Liver (tissue), 9 donors: ENCODE data around the gene FMN2. TPM values are rescaled to one million over a fixed set of nuclear protein-coding genes. Genes with fewer than 3 reads are reported as not detected.

Source experiments
- DNase-seq: peaks from one replicate; pipeline ENCODE4 v3.0.0-alpha.2; 2017; ENCODE audit warnings: low spot score
- H3K27ac ChIP-seq, 2 donors: one replicate each; pipeline ENCODE4 v1.7.0; 2013; ENCODE audit warnings: inconsistent platforms in 2 of 2, low read length in 2 of 2, control low read depth in 1 of 2, low read depth in 1 of 2, mild to moderate bottlenecking in 1 of 2
- H3K27me3 ChIP-seq, 4 donors: one replicate each; pipeline versions ENCODE4 v1.6.1 to v1.7.0; 2013; ENCODE audit warnings: low read length in 3 of 4, inconsistent platforms in 1 of 4, mild to moderate bottlenecking in 1 of 4, moderate library complexity in 1 of 4; ENCODE audit not compliant: control insufficient read depth in 4 of 4, insufficient read depth in 4 of 4
- H3K36me3 ChIP-seq, 4 donors: one replicate each; pipeline versions ENCODE4 v1.6.1 to v1.7.0; 2013; ENCODE audit warnings: low read length in 3 of 4, mild to moderate bottlenecking in 3 of 4, low read depth in 1 of 4, moderate library complexity in 1 of 4; ENCODE audit not compliant: control insufficient read depth in 4 of 4, insufficient read depth in 3 of 4
- H3K4me1 ChIP-seq, 4 donors: one replicate each; pipeline versions ENCODE4 v1.6.1 to v1.7.0; 2013; ENCODE audit warnings: low read length in 3 of 4, mild to moderate bottlenecking in 3 of 4, moderate library complexity in 1 of 4; ENCODE audit not compliant: control insufficient read depth in 4 of 4, insufficient read depth in 4 of 4
- H3K4me3 ChIP-seq, 3 donors: one replicate each; pipeline versions ENCODE4 v1.6.1 to v1.7.0; 2013; ENCODE audit warnings: low read length in 3 of 3, control low read depth in 1 of 3, low read depth in 1 of 3, mild to moderate bottlenecking in 1 of 3
- H3K9ac ChIP-seq, 2 donors: one replicate each; pipeline ENCODE4 v1.7.0; 2013; ENCODE audit warnings: low read length in 2 of 2, mild to moderate bottlenecking in 2 of 2, moderate library complexity in 2 of 2, control low read depth in 1 of 2, low read depth in 1 of 2
- H3K9me3 ChIP-seq, 4 donors: one replicate each; pipeline versions ENCODE4 v1.6.1 to v1.7.0; 2013; ENCODE audit warnings: low read length in 3 of 4; ENCODE audit not compliant: control insufficient read depth in 4 of 4
- EGR1 ChIP-seq, 2 donors: IDR thresholded peaks; 2 replicates each; pipeline ENCODE4 v1.6.1; 2016 to 2018; ENCODE audit warnings: antibody characterized with exemption in 2 of 2, low read depth in 2 of 2
- GABPA ChIP-seq, 2 donors: IDR thresholded peaks in 1 of 2; conservative IDR thresholded peaks in 1 of 2; 2 replicates each; pipeline ENCODE4 v1.6.1; 2016; ENCODE audit warnings: antibody characterized with exemption in 2 of 2, mild to moderate bottlenecking in 1 of 2, moderate library complexity in 1 of 2
- HNF4A ChIP-seq, 2 donors: conservative IDR thresholded peaks; 2 replicates each; pipeline ENCODE4 v1.6.1; 2016; ENCODE audit warnings: antibody characterized with exemption in 2 of 2, mild to moderate bottlenecking in 2 of 2
- HNF4G ChIP-seq: IDR thresholded peaks from 2 replicates; pipeline ENCODE4 v1.6.1; 2016; ENCODE audit warnings: antibody characterized with exemption
- JUND ChIP-seq, 2 donors: IDR thresholded peaks; 2 replicates each; pipeline ENCODE4 v1.6.1; 2016; ENCODE audit warnings: antibody characterized with exemption in 2 of 2
- NR2F2 ChIP-seq: IDR thresholded peaks from 2 replicates; pipeline ENCODE4 v1.6.1; 2016; ENCODE audit warnings: antibody characterized with exemption
- RAD21 ChIP-seq, 2 donors: IDR thresholded peaks; 2 replicates each; pipeline ENCODE4 v1.6.1; 2016; ENCODE audit warnings: antibody characterized with exemption in 2 of 2, mild to moderate bottlenecking in 2 of 2
- RXRA ChIP-seq, 2 donors: IDR thresholded peaks; 2 replicates each; pipeline ENCODE4 v1.6.1; 2017 to 2018; ENCODE audit warnings: antibody characterized with exemption in 2 of 2, mild to moderate bottlenecking in 1 of 2
- SP1 ChIP-seq: IDR thresholded peaks from 2 replicates; pipeline ENCODE4 v1.6.1; 2018; ENCODE audit warnings: antibody characterized with exemption, mild to moderate bottlenecking
- TAF1 ChIP-seq: conservative IDR thresholded peaks from 2 replicates; pipeline ENCODE4 v1.6.1; 2016; ENCODE audit warnings: antibody characterized with exemption, mild to moderate bottlenecking
- YY1 ChIP-seq: IDR thresholded peaks from 2 replicates; pipeline ENCODE4 v1.6.1; 2016; ENCODE audit warnings: antibody characterized with exemption, mild to moderate bottlenecking
- WGBS: extraction: QIAGEN DNeasy Blood & Tissue Kit; methylation state at CpG from one replicate; pipeline ENCODE4 v1.1.7; 2013; 5-methylcytosine and 5-hydroxymethylcytosine counted together
- polyA plus RNA-seq, 2 donors: library from polyadenylated mRNA; stranded (reverse) in 1 of 2; unstranded in 1 of 2; fragments of 200-250 nt in 1 of 2; fragments of >200 nt in 1 of 2; fragmentation: Nextera tagmentation in 1 of 2; extraction: Ambion mirVana in 1 of 2; gene quantifications; one replicate each; pipeline versions ENCODE4 v1.2.1 to v1.2.3, GENCODE V29; 2013 to 2015
- total RNA-seq, 2 donors: library from RNA; depleted of rRNA; stranded (reverse); fragments of >200 nt; gene quantifications; one replicate each; pipeline ENCODE4 v1.2.3, GENCODE V29; 2014
- TF ChIP-seq, protein P1 (sequence below): IDR thresholded peaks from 2 replicates; pipeline ENCODE4 v1.6.1; 2016; ENCODE audit warnings: antibody characterized with exemption
- TF ChIP-seq, protein P2 (sequence below): IDR thresholded peaks from 2 replicates; pipeline ENCODE4 v1.6.1; 2016; ENCODE audit warnings: antibody characterized with exemption
- TF ChIP-seq, protein P3 (sequence below): fragments of 150-350 bp; IDR thresholded peaks from 2 replicates; pipeline ENCODE4 v1.5.1; 2017; ENCODE audit warnings: improper control_type of control experiment, low read depth, low read length; ENCODE audit not compliant: missing input control
- donor health status: healthy.
- donor health status: healthy.
- donor health status: healthy.
- donor health status: healthy.
- donor health status: healthy.

Gene FMN2
- total and polyA plus RNA-seq, 4 donors = 0.17 TPM; not detected in 3

DNA sequence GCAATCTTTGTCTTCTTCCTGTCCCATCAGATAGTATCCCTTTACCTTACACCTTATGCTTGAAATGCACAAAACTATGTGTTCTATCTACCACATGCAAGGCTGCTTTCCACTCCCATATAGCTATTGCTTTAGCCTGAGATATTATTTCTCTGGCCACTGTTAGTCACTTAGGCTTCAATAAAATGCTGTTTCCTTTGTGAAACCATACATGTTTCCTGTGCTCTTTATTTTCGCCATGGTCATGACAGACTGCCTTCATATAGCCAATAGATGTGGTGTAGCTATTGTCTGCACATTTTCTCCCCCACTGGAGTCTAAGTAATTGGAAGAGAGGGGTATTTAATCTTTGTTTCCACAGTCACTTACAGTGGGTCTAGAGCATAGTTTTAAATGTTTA, 411.9 kb downstream of the FMN2 start (continued):
- TF ChIP-seq, protein P1, sequence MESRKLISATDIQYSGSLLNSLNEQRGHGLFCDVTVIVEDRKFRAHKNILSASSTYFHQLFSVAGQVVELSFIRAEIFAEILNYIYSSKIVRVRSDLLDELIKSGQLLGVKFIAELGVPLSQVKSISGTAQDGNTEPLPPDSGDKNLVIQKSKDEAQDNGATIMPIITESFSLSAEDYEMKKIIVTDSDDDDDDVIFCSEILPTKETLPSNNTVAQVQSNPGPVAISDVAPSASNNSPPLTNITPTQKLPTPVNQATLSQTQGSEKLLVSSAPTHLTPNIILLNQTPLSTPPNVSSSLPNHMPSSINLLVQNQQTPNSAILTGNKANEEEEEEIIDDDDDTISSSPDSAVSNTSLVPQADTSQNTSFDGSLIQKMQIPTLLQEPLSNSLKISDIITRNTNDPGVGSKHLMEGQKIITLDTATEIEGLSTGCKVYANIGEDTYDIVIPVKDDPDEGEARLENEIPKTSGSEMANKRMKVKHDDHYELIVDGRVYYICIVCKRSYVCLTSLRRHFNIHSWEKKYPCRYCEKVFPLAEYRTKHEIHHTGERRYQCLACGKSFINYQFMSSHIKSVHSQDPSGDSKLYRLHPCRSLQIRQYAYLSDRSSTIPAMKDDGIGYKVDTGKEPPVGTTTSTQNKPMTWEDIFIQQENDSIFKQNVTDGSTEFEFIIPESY = no peak
- TF ChIP-seq NR2F2 = no peak

DNA sequence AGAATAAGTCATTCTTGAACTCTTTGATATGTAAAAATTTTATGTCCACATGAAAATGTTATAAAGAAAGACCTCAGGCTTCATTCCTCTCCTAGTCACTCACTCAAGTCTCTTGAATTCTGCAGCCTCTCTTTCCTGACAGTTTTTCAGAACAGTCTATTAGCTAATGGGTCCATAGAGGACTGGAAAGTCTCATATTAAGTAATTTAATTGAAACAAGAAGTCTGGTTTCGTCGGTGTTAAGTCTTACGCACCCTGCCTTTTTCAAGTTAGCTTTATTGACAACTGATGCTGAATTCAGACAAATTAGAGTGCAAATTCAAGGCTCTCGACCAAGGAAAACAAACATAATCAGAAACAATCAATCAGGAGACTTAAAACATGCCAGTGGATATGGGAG, 414.5 kb downstream of the FMN2 start:
- no peak overlapping the region for H3K27ac ChIP-seq
- no peak for TF ChIP-seq SP1
- TF ChIP-seq, protein P2, sequence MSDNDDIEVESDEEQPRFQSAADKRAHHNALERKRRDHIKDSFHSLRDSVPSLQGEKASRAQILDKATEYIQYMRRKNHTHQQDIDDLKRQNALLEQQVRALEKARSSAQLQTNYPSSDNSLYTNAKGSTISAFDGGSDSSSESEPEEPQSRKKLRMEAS = no peak
- TF ChIP-seq TAF1 = no peak
- no peak for TF ChIP-seq NR2F2
- TF ChIP-seq, protein P1 = no peak
- TF ChIP-seq JUND (IDR thresholded peaks at IDR 0.05) = no peak
- TF ChIP-seq GABPA (IDR thresholded peaks at IDR 0.05 in 1 of 2, conservative IDR thresholded peaks at IDR 0.05 in 1 of 2) = no peak
- no peak for TF ChIP-seq HNF4G
- TF ChIP-seq RAD21 (IDR thresholded peaks at IDR 0.05) = no peak
- TF ChIP-seq, protein P3, sequence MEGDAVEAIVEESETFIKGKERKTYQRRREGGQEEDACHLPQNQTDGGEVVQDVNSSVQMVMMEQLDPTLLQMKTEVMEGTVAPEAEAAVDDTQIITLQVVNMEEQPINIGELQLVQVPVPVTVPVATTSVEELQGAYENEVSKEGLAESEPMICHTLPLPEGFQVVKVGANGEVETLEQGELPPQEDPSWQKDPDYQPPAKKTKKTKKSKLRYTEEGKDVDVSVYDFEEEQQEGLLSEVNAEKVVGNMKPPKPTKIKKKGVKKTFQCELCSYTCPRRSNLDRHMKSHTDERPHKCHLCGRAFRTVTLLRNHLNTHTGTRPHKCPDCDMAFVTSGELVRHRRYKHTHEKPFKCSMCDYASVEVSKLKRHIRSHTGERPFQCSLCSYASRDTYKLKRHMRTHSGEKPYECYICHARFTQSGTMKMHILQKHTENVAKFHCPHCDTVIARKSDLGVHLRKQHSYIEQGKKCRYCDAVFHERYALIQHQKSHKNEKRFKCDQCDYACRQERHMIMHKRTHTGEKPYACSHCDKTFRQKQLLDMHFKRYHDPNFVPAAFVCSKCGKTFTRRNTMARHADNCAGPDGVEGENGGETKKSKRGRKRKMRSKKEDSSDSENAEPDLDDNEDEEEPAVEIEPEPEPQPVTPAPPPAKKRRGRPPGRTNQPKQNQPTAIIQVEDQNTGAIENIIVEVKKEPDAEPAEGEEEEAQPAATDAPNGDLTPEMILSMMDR = no peak
- no peak for TF ChIP-seq YY1
- TF ChIP-seq RXRA (IDR thresholded peaks at IDR 0.05) = no peak
- no peak for TF ChIP-seq HNF4A (conservative IDR thresholded peaks at IDR 0.05)
- no peak overlapping the region for H3K9ac ChIP-seq
- no peak overlapping the region for H3K4me3 ChIP-seq
- H3K36me3 ChIP-seq = no peaks in the 10 kb centered on the region
- H3K27me3 ChIP-seq = no peaks in the 10 kb centered on the region
- no peaks in the 10 kb centered on the region for H3K4me1 ChIP-seq
- 83% methylated on average over 4 of the region's 4 CpGs for WGBS
- no peak for DNase-seq
- no peaks in the 10 kb centered on the region for H3K9me3 ChIP-seq

DNA sequence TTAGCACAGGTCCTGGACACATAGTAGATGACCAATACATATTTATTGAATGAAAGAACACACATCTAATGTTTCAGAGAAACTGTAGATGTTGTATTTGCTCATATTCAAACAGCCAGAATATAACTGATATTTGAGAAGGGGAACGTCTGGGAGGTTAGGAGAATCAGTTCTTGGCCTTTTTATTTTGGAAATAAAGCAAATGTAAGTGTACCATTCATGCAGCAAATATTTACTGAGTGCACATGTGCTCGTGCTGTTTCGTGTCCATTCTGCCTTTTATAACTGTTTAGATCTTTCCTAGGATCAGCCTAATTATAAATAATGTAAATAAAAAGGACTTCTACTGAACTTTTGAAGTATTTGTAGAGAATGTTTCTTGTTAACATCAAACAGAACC, 416.5 kb downstream of the FMN2 start:
- no peaks in the 10 kb centered on the region for H3K4me1 ChIP-seq
- H3K36me3 ChIP-seq = no peaks in the 10 kb centered on the region
- WGBS = 42% methylated on average over 3 of the region's 3 CpGs
- no peak overlapping the region for H3K9ac ChIP-seq
- no peak overlapping the region for H3K27ac ChIP-seq
- TF ChIP-seq EGR1 (IDR thresholded peaks at IDR 0.05; ENCODE audit: low read depth in 2 of 2) (no peak), HNF4G (no peak), NR2F2 (no peak), RXRA (IDR thresholded peaks at IDR 0.05) (no peak)
- no peaks in the 10 kb centered on the region for H3K27me3 ChIP-seq
- no peak for DNase-seq
- H3K4me3 ChIP-seq = no peak overlapping the region
- no peaks in the 10 kb centered on the region for H3K9me3 ChIP-seq
